Activated naive CD4-positive, alpha-beta T cell treated with anti-CD3 and anti-CD28 coated beads for 36 hours (primary cell): ENCODE measurements around the gene GPC6. TPM values are rescaled to one million over a fixed set of nuclear protein-coding genes. Genes with fewer than 3 reads are reported as not detected.

Experiments used
- CTCF ChIA-PET: fragments of 350-600 bp; sonication (Branson Sonifier 250); formaldehyde crosslinking; loops from one replicate; lab custom pipeline; 2021; ENCODE audit warnings: antibody characterized with exemption; lab: Charles Lee
- DNase-seq: peaks from one replicate; pipeline ENCODE4 v3.0.0-alpha.2; 2020
- H3K27ac Mint-ChIP-seq: one replicate; pipeline ENCODE4 v1.8.0; 2021; ENCODE audit warnings: mild to moderate bottlenecking, mixed read lengths
- H3K27me3 Mint-ChIP-seq: one replicate; pipeline ENCODE4 v1.8.0; 2021; ENCODE audit warnings: low read depth, mixed read lengths
- H3K36me3 Mint-ChIP-seq: one replicate; pipeline ENCODE4 v1.8.0; 2021; ENCODE audit warnings: low read depth, mixed read lengths
- H3K4me1 Mint-ChIP-seq: one replicate; pipeline ENCODE4 v1.8.0; 2021; ENCODE audit warnings: low read depth, mixed read lengths
- H3K4me3 Mint-ChIP-seq: one replicate; pipeline ENCODE4 v1.8.0; 2021; ENCODE audit warnings: mild to moderate bottlenecking, moderate library complexity, mixed read lengths
- H3K9me3 Mint-ChIP-seq: one replicate; pipeline ENCODE4 v1.8.0; 2021; ENCODE audit warnings: mixed read lengths
- intact Hi-C: fragments of 100-400 bp; cut with micrococcal nuclease; formaldehyde crosslinking; loops from one replicate; pipeline ENCODE4 v1.15.1; 2023
- total RNA-seq, 2 experiments: library from RNA; stranded (reverse); gene quantifications; one replicate each; pipeline ENCODE4 v1.2.3, GENCODE V29; 2021

Gene GPC6
- total RNA-seq, 2 experiments from 2014 or later = not detected

GRCh38 chr13:93375491-93375890 lies 148.9 kb downstream of the GPC6 start:
- Mint-ChIP-seq H3K4me1 (no peaks in the 10 kb centered on the region), H3K27ac (no peak overlapping the region), H3K9me3 (no peaks in the 10 kb centered on the region), H3K4me3 (no peak overlapping the region), H3K36me3 (no peaks in the 10 kb centered on the region), H3K27me3 (peaks cover under 1% of the 10 kb centered on the region)
- intact Hi-C loops = no loop called here
- DNase-seq = no peak
- CTCF ChIA-PET = no interaction called here

GRCh38 chr13:93377196-93377595 lies 150.6 kb downstream of the GPC6 start:
- Mint-ChIP-seq H3K9me3 (no peaks in the 10 kb centered on the region), H3K4me1 (no peaks in the 10 kb centered on the region), H3K36me3 (no peaks in the 10 kb centered on the region), H3K27ac (no peak overlapping the region), H3K4me3 (no peak overlapping the region), H3K27me3 (no peaks in the 10 kb centered on the region)
- DNase-seq = no peak
- CTCF ChIA-PET = no interaction called here
- intact Hi-C loops = no loop called here

- Mint-ChIP-seq H3K36me3 (no peaks in the 10 kb centered on the region), H3K4me3 (no peak overlapping the region), H3K4me1 (no peaks in the 10 kb centered on the region), H3K27me3 (no peaks in the 10 kb centered on the region), H3K9me3 (no peaks in the 10 kb centered on the region), H3K27ac (no peak overlapping the region)
- intact Hi-C loops = no loop called here
- DNase-seq = no peak
- CTCF ChIA-PET = no interaction called here
These were observed 151.6 kb downstream of the GPC6 start for GRCh38 chr13:93378184-93378583.

GRCh38 chr13:93386116-93386515 lies 159.5 kb downstream of the GPC6 start:
- no peaks in the 10 kb centered on the region for H3K36me3 Mint-ChIP-seq
- no peak overlapping the region for H3K4me3 Mint-ChIP-seq
- no peaks in the 10 kb centered on the region for H3K9me3 Mint-ChIP-seq
- intact Hi-C loops = no loop called here
- no peak for DNase-seq
- CTCF ChIA-PET = interaction anchor here (0.6 kb wide), 1 partner anchor 549 kb away, joined by 3 read pairs; no protein-coding TSS in a partner anchor
- H3K27ac Mint-ChIP-seq = no peak overlapping the region
- H3K27me3 Mint-ChIP-seq = no peaks in the 10 kb centered on the region
- no peaks in the 10 kb centered on the region for H3K4me1 Mint-ChIP-seq

GRCh38 chr13:93388701-93389100 lies 162.1 kb downstream of the GPC6 start:
- Mint-ChIP-seq H3K4me3 (no peak overlapping the region), H3K4me1 (no peaks in the 10 kb centered on the region), H3K27me3 (no peaks in the 10 kb centered on the region), H3K36me3 (no peaks in the 10 kb centered on the region), H3K27ac (no peak overlapping the region), H3K9me3 (no peaks in the 10 kb centered on the region)
- CTCF ChIA-PET = no interaction called here
- intact Hi-C loops = no loop called here
- DNase-seq = no peak

- H3K27ac Mint-ChIP-seq = no peak overlapping the region
- no peaks in the 10 kb centered on the region for H3K36me3 Mint-ChIP-seq
- no peak overlapping the region for H3K4me3 Mint-ChIP-seq
- H3K9me3 Mint-ChIP-seq = peaks cover 1% of the 10 kb centered on the region
- DNase-seq = no peak
- CTCF ChIA-PET = no interaction called here
- intact Hi-C loops = no loop called here
- H3K27me3 Mint-ChIP-seq = no peaks in the 10 kb centered on the region
- no peaks in the 10 kb centered on the region for H3K4me1 Mint-ChIP-seq
These were observed 171.0 kb downstream of the GPC6 start for GRCh38 chr13:93397619-93398018.

GRCh38 chr13:93398167-93399035 lies 171.8 kb downstream of the GPC6 start:
- no peak overlapping the region for H3K27ac Mint-ChIP-seq
- CTCF ChIA-PET = no interaction called here
- DNase-seq = no peak
- intact Hi-C loops = no loop called here
- peaks cover 1% of the 10 kb centered on the region for H3K9me3 Mint-ChIP-seq
- no peaks in the 10 kb centered on the region for H3K27me3 Mint-ChIP-seq
- no peaks in the 10 kb centered on the region for H3K36me3 Mint-ChIP-seq
- H3K4me3 Mint-ChIP-seq = no peak overlapping the region
- no peaks in the 10 kb centered on the region for H3K4me1 Mint-ChIP-seq

- no peaks in the 10 kb centered on the region for H3K4me1 Mint-ChIP-seq
- H3K27ac Mint-ChIP-seq = no peak overlapping the region
- no peak for DNase-seq
- no peaks in the 10 kb centered on the region for H3K27me3 Mint-ChIP-seq
- CTCF ChIA-PET = no interaction called here
- intact Hi-C loops = no loop called here
- no peaks in the 10 kb centered on the region for H3K36me3 Mint-ChIP-seq
- H3K9me3 Mint-ChIP-seq = peaks cover 1% of the 10 kb centered on the region
- H3K4me3 Mint-ChIP-seq = no peak overlapping the region
These were observed 172.6 kb downstream of the GPC6 start for GRCh38 chr13:93399212-93399611.

GRCh38 chr13:93406136-93406535 lies 179.5 kb downstream of the GPC6 start:
- Mint-ChIP-seq H3K4me1 (no peaks in the 10 kb centered on the region), H3K4me3 (no peak overlapping the region), H3K9me3 (no peaks in the 10 kb centered on the region), H3K27ac (no peak overlapping the region), H3K27me3 (no peaks in the 10 kb centered on the region), H3K36me3 (no peaks in the 10 kb centered on the region)
- intact Hi-C loops = no loop called here
- CTCF ChIA-PET = no interaction called here
- no peak for DNase-seq

- DNase-seq = no peak
- Mint-ChIP-seq H3K9me3 (no peaks in the 10 kb centered on the region), H3K4me3 (no peak overlapping the region), H3K36me3 (no peaks in the 10 kb centered on the region), H3K4me1 (no peaks in the 10 kb centered on the region), H3K27ac (no peak overlapping the region), H3K27me3 (no peaks in the 10 kb centered on the region)
- intact Hi-C loops = no loop called here
- CTCF ChIA-PET = no interaction called here
These were observed 180.9 kb downstream of the GPC6 start for GRCh38 chr13:93407551-93407950.

GRCh38 chr13:93409001-93409400 lies 182.4 kb downstream of the GPC6 start:
- H3K4me1 Mint-ChIP-seq = no peaks in the 10 kb centered on the region
- H3K9me3 Mint-ChIP-seq = no peaks in the 10 kb centered on the region
- no peak overlapping the region for H3K27ac Mint-ChIP-seq
- no peak overlapping the region for H3K4me3 Mint-ChIP-seq
- no peak for DNase-seq
- intact Hi-C loops = no loop called here
- CTCF ChIA-PET = interaction anchor here (0.6 kb wide), 1 partner anchor 41 kb away, joined by 4 read pairs; no protein-coding TSS in a partner anchor
- H3K27me3 Mint-ChIP-seq = no peaks in the 10 kb centered on the region
- no peaks in the 10 kb centered on the region for H3K36me3 Mint-ChIP-seq

- Mint-ChIP-seq H3K36me3 (no peaks in the 10 kb centered on the region), H3K27me3 (no peaks in the 10 kb centered on the region), H3K27ac (no peak overlapping the region), H3K4me1 (no peaks in the 10 kb centered on the region), H3K9me3 (no peaks in the 10 kb centered on the region), H3K4me3 (no peak overlapping the region)
- intact Hi-C loops = no loop called here
- CTCF ChIA-PET = interaction anchor here (0.6 kb wide), 1 partner anchor 41 kb away, joined by 4 read pairs; no protein-coding TSS in a partner anchor
- DNase-seq = no peak
These were observed 183.2 kb downstream of the GPC6 start for GRCh38 chr13:93409816-93410215.

- Mint-ChIP-seq H3K4me3 (no peak overlapping the region), H3K27ac (no peak overlapping the region), H3K36me3 (no peaks in the 10 kb centered on the region), H3K9me3 (no peaks in the 10 kb centered on the region), H3K4me1 (no peaks in the 10 kb centered on the region), H3K27me3 (no peaks in the 10 kb centered on the region)
- CTCF ChIA-PET = no interaction called here
- intact Hi-C loops = no loop called here
- no peak for DNase-seq
These were observed 184.6 kb downstream of the GPC6 start for GRCh38 chr13:93411186-93411680.
